ENCODE data around the gene PLCB3. TPM values are rescaled to one million over a fixed set of nuclear protein-coding genes. Genes with fewer than 3 reads are reported as not detected.

PLCB3 gene
- total and polyA plus RNA-seq, 4 donors = 16.9 to 32.3 (median 28.3) TPM

DNA sequence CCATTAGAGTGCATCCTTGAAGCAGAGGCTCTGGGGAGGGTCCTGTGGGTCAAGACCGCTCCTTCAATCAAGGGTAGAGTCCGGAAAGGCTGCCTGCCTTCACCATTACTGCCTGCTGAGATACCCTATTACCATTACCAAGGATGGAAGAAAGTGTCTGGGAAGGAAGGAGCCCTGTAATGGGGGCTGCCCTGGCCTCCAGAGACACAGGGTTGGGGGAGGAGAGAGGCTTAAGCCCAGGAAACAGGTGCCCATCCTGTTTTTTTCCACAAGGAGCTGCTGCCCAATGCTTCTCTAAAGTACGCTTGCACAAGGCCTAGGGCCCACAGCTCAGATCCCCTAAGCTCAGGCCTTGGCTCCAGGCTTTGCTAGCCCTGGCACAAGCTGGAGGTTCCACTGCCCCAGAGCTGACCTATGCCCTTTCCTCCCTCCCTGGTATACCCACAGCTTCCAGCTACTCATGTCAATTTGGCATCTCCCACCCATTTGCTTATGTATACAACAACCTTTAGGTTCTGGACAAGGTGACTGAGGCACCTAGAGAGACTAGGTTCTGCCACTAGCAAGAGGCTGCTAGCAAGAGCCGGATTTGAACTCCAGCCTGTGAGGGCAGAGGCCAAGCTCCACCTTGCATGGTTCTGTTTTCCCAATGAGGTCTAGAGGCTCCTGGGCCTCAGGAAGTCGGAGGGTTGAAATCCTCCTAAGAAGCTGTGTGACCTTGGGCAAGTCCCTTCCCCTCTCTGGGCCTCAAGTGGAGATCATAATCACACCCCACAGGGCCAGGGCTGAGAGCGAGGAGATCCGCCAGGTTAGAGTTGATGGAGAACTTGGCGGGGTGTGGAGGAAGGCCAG is 1.5 kb upstream of the PLCB3 start:
- ATAC-seq (ENCODE audit: low FRiP score) = no peak
- Histone ChIP-seq H3K4me1 (ENCODE audit: control insufficient read depth in 1 of 2, insufficient read depth in 2 of 2, low read length in 2 of 2) (no peaks in the 10 kb centered on the region), H3K9me3 (ENCODE audit: control insufficient read depth, low read length) (no peaks in the 10 kb centered on the region), H3K4me3 (ENCODE audit: low read length in 2 of 2) (no peak overlapping the region), H3K36me3 (ENCODE audit: control insufficient read depth in 1 of 2, insufficient read depth in 2 of 2, low read length in 1 of 2) (no peaks in the 10 kb centered on the region), H3K27me3 (ENCODE audit: control insufficient read depth in 1 of 2, insufficient read depth in 2 of 2, low read length in 1 of 2) (no peaks in the 10 kb centered on the region), H3K27ac (ENCODE audit: low read depth in 1 of 2, low read length in 2 of 2) (no peak overlapping the region)
- intact Hi-C loops (cut with DNase I) = loop anchor here in 1 of 2 donors (2.0 kb wide), 1 partner anchor 19 kb away; no protein-coding TSS in a partner anchor
- DNase-seq = no peak
- WGBS, 2 donors = 92 to 93% methylated on average over 8 of the region's 8 CpGs

GRCh38 chr11:64250415-64251015 is 815 bp upstream of the PLCB3 start:
- no peaks in the 10 kb centered on the region for H3K27me3 ChIP-seq (ENCODE audit: control insufficient read depth in 1 of 2, insufficient read depth in 2 of 2, low read length in 1 of 2)
- intact Hi-C loops (cut with DNase I) = loop anchor here in 1 of 2 donors (2.0 kb wide), 1 partner anchor 18 kb away; no protein-coding TSS in a partner anchor
- no peak overlapping the region for H3K4me3 ChIP-seq (ENCODE audit: low read length in 2 of 2)
- no peaks in the 10 kb centered on the region for H3K36me3 ChIP-seq (ENCODE audit: control insufficient read depth in 1 of 2, insufficient read depth in 2 of 2, low read length in 1 of 2)
- WGBS, 2 donors = 20 to 24% methylated on average over 13 of the region's 13 CpGs
- no peaks in the 10 kb centered on the region for H3K9me3 ChIP-seq (ENCODE audit: control insufficient read depth, low read length)
- DNase-seq (peak in 1 of 2 donors; percentile 68), ATAC-seq (ENCODE audit: low FRiP score) (no peak)
- no peaks in the 10 kb centered on the region for H3K4me1 ChIP-seq (ENCODE audit: control insufficient read depth in 1 of 2, insufficient read depth in 2 of 2, low read length in 2 of 2)
- no peak overlapping the region for H3K27ac ChIP-seq (ENCODE audit: low read depth in 1 of 2, low read length in 2 of 2)

GRCh38 chr11:64251753-64252002 is 348 bp downstream of the PLCB3 start:
- ATAC-seq (ENCODE audit: low FRiP score) (no peak), DNase-seq (no peak)
- H3K4me3 ChIP-seq (ENCODE audit: low read length in 2 of 2) = peak overlapping the region; percentile 59 to 81
- no peaks in the 10 kb centered on the region for H3K9me3 ChIP-seq (ENCODE audit: control insufficient read depth, low read length)
- H3K27me3 ChIP-seq (ENCODE audit: control insufficient read depth in 1 of 2, insufficient read depth in 2 of 2, low read length in 1 of 2) = no peaks in the 10 kb centered on the region
- peaks cover 0 to 3% of the 10 kb centered on the region in 2 donors for H3K36me3 ChIP-seq (ENCODE audit: control insufficient read depth in 1 of 2, insufficient read depth in 2 of 2, low read length in 1 of 2)
- no peaks in the 10 kb centered on the region for H3K4me1 ChIP-seq (ENCODE audit: control insufficient read depth in 1 of 2, insufficient read depth in 2 of 2, low read length in 2 of 2)
- H3K27ac ChIP-seq (ENCODE audit: low read depth in 1 of 2, low read length in 2 of 2) = no peak overlapping the region
- 0 to 1% methylated on average over 18 of the region's 18 CpGs for WGBS, 2 donors
- intact Hi-C loops (cut with DNase I) = loop anchor here in 1 of 2 donors (2.0 kb wide), 1 partner anchor 17 kb away; no protein-coding TSS in a partner anchor

DNA sequence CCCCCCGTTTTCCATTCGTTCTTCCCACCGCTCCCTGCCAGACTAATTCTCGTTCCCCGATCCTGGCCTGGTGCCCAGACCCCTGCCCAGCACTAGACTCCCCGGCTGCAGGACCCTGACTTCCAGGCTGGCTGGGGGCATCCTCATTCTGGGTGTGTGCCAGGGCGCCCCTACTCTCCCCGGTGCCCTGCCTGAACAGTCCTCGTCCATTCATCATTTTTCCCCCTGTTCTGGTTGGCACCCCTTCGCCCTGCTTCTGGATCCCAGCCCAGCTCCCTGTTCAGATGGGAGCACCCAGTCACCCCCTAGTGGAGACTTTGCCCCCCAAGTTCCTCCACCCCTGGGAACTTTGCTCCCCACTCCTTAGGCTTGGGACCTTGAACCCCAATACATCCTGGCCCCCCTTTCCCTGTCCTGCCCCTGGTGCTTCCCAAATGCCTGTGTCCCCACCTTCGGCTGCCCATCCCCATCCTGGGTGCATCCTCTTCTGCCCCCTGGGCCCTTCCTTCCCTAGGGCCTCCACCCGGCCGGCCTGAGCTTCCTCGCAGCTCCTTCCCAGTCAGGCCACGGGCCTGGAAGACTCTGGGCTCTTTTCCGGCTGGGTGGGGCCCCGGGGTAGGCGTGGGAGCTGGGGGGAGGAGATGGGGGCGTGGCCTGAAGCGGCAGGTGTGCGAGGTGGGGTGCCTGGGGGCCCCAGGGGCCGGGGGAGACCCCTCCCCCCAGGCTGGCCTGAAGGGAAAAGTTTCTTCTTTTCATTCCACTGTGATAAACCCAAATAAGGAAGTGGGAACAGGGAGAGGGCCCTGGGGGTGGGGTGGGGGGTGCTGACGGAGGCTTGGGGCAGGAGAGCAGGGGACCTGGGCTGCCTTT is 908 bp downstream of the PLCB3 start:
- H3K36me3 ChIP-seq (ENCODE audit: control insufficient read depth in 1 of 2, insufficient read depth in 2 of 2, low read length in 1 of 2) = peaks cover 0 to 3% of the 10 kb centered on the region in 2 donors
- no peaks in the 10 kb centered on the region for H3K9me3 ChIP-seq (ENCODE audit: control insufficient read depth, low read length)
- peak overlapping the region; percentile 59 to 81 for H3K4me3 ChIP-seq (ENCODE audit: low read length in 2 of 2)
- peak in 1 of 2 donors; percentile 87 for DNase-seq
- no peaks in the 10 kb centered on the region for H3K4me1 ChIP-seq (ENCODE audit: control insufficient read depth in 1 of 2, insufficient read depth in 2 of 2, low read length in 2 of 2)
- 0 to 2% methylated on average over 23 of the region's 23 CpGs for WGBS, 2 donors
- intact Hi-C loops (cut with DNase I) = no loop called here
- H3K27me3 ChIP-seq (ENCODE audit: control insufficient read depth in 1 of 2, insufficient read depth in 2 of 2, low read length in 1 of 2) = no peaks in the 10 kb centered on the region
- H3K27ac ChIP-seq (ENCODE audit: low read depth in 1 of 2, low read length in 2 of 2) = no peak overlapping the region
- ATAC-seq (ENCODE audit: low FRiP score) = no peak

- intact Hi-C loops (cut with DNase I) = no loop called here
Observed at GRCh38 chr11:64253043-64253442, 1.7 kb downstream of the PLCB3 start.

DNA sequence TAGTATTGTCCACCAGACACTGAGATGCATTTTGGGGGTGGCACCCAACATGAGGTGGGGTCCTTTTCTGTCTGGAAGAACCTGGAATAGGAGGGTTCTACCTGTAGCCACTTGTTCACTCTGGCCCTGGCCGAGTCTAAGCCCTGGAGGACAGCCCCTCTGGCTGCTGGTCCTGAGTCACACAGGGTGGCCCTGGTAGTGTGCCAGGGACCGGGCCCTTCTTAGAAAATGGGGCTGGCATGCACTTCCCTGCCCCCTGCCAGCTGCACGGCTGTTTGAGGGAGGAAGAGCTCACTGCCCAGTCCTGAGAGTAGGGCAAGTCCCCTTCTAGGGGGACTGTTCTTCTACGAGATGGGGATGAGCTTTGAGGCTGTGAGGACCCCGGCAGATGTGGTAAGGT is 2.2 kb downstream of the PLCB3 start:
- Histone ChIP-seq H3K4me1 (ENCODE audit: control insufficient read depth in 1 of 2, insufficient read depth in 2 of 2, low read length in 2 of 2) (no peaks in the 10 kb centered on the region), H3K27ac (ENCODE audit: low read depth in 1 of 2, low read length in 2 of 2) (no peak overlapping the region)

More at GRCh38 chr11:64253043-64253442, 1.7 kb downstream of the PLCB3 start:
- Histone ChIP-seq H3K27me3 (ENCODE audit: control insufficient read depth in 1 of 2, insufficient read depth in 2 of 2, low read length in 1 of 2) (no peaks in the 10 kb centered on the region), H3K9me3 (ENCODE audit: control insufficient read depth, low read length) (no peaks in the 10 kb centered on the region), H3K4me3 (ENCODE audit: low read length in 2 of 2) (no peak overlapping the region), H3K4me1 (ENCODE audit: control insufficient read depth in 1 of 2, insufficient read depth in 2 of 2, low read length in 2 of 2) (no peaks in the 10 kb centered on the region), H3K36me3 (ENCODE audit: control insufficient read depth in 1 of 2, insufficient read depth in 2 of 2, low read length in 1 of 2) (peaks cover under 1 to 4% of the 10 kb centered on the region in 2 donors), H3K27ac (ENCODE audit: low read depth in 1 of 2, low read length in 2 of 2) (no peak overlapping the region)
- 56 to 60% methylated on average over 8 of the region's 8 CpGs for WGBS, 2 donors
- no peak for DNase-seq
- ATAC-seq (ENCODE audit: low FRiP score) = no peak

GRCh38 chr11:64254326-64254725 is 3.0 kb downstream of the PLCB3 start:
- H3K27me3 ChIP-seq (ENCODE audit: control insufficient read depth in 1 of 2, insufficient read depth in 2 of 2, low read length in 1 of 2) = no peaks in the 10 kb centered on the region
- H3K4me1 ChIP-seq (ENCODE audit: control insufficient read depth in 1 of 2, insufficient read depth in 2 of 2, low read length in 2 of 2) = no peaks in the 10 kb centered on the region
- no peak for DNase-seq
- no peak overlapping the region for H3K27ac ChIP-seq (ENCODE audit: low read depth in 1 of 2, low read length in 2 of 2)
- no peak for ATAC-seq (ENCODE audit: low FRiP score)
- H3K4me3 ChIP-seq (ENCODE audit: low read length in 2 of 2) = no peak overlapping the region
- H3K36me3 ChIP-seq (ENCODE audit: control insufficient read depth in 1 of 2, insufficient read depth in 2 of 2, low read length in 1 of 2) = peaks cover 8 to 9% of the 10 kb centered on the region in 2 donors
- no peaks in the 10 kb centered on the region for H3K9me3 ChIP-seq (ENCODE audit: control insufficient read depth, low read length)
- intact Hi-C loops (cut with DNase I) = no loop called here
- WGBS, 2 donors = 86% methylated on average over 7 of the region's 7 CpGs

More for the DNA sequence above, 2.2 kb downstream of the PLCB3 start:
- Histone ChIP-seq H3K4me3 (ENCODE audit: low read length in 2 of 2) (no peak overlapping the region), H3K9me3 (ENCODE audit: control insufficient read depth, low read length) (no peaks in the 10 kb centered on the region), H3K27me3 (ENCODE audit: control insufficient read depth in 1 of 2, insufficient read depth in 2 of 2, low read length in 1 of 2) (no peaks in the 10 kb centered on the region), H3K36me3 (ENCODE audit: control insufficient read depth in 1 of 2, insufficient read depth in 2 of 2, low read length in 1 of 2) (peaks cover 5 to 7% of the 10 kb centered on the region in 2 donors)
- DNase-seq (peak; percentile 83 to 92), ATAC-seq (ENCODE audit: low FRiP score) (no peak)
- 13 to 18% methylated on average over 5 of the region's 5 CpGs for WGBS, 2 donors
- intact Hi-C loops (cut with DNase I) = no loop called here
